GM08714 (cell line): Measurements from ENCODE around the gene TNFRSF19.
"Not testable (repeated sequence)": the region's sequence is repeated elsewhere in the genome, so short reads cannot be mapped to it uniquely, and the experiment has no call there.

Experiments
- H3K4me3 ChIP-seq: fragments of 200-500 bp; sonication (Bioruptor generic); 2 replicates; pipeline ENCODE4 v1.5.1; 2014; ENCODE audit warnings: mild to moderate bottlenecking, low read length, inconsistent platforms
- ZNF274 ChIP-seq: IDR thresholded peaks from 2 replicates; pipeline ENCODE4 v1.6.1; 2012; ENCODE audit warnings: mild to moderate bottlenecking, low read depth, low read length

TNFRSF19 gene

GRCh38 chr13:23570099-23570920, at the start of gene TNFRSF19:
Gene TNFRSF19, plus strand, starts transcription at chr13:23570412. Its CDS starts 19,772 bp downstream, at chr13:23590184.
- no peak within 1 kb of the TSS for H3K4me3 ChIP-seq
- no peak for TF ChIP-seq ZNF274

GRCh38 chr13:23529926-23530325, 40.3 kb upstream of the TNFRSF19 start:
- H3K4me3 ChIP-seq, result not testable (repeated sequence)

GRCh38 chr13:23531446-23531845, 38.8 kb upstream of the TNFRSF19 start:
- no peak overlapping the region for H3K4me3 ChIP-seq
- no peak for TF ChIP-seq ZNF274

GRCh38 chr13:23534090-23534489, 36.1 kb upstream of the TNFRSF19 start:
- H3K4me3 ChIP-seq, result no peak overlapping the region
- no peak for TF ChIP-seq ZNF274

- no peak for TF ChIP-seq ZNF274
Measured at GRCh38 chr13:23541221-23541824, 28.9 kb upstream of the TNFRSF19 start.

GRCh38 chr13:23544668-23545067, 25.5 kb upstream of the TNFRSF19 start:
- no peak overlapping the region for H3K4me3 ChIP-seq
- TF ChIP-seq ZNF274, result no peak

More at GRCh38 chr13:23541221-23541824, 28.9 kb upstream of the TNFRSF19 start:
- H3K4me3 ChIP-seq, result no peak overlapping the region

- TF ChIP-seq ZNF274, result no peak
- no peak overlapping the region for H3K4me3 ChIP-seq
Measured at GRCh38 chr13:23547000-23547590, 23.1 kb upstream of the TNFRSF19 start.

GRCh38 chr13:23549724-23550123, 20.5 kb upstream of the TNFRSF19 start:
- no peak for TF ChIP-seq ZNF274
- no peak overlapping the region for H3K4me3 ChIP-seq

- TF ChIP-seq ZNF274, result no peak
- no peak overlapping the region for H3K4me3 ChIP-seq
Measured at GRCh38 chr13:23550163-23550562, 20.0 kb upstream of the TNFRSF19 start.

GRCh38 chr13:23551213-23552008, 18.8 kb upstream of the TNFRSF19 start:
- no peak overlapping the region for H3K4me3 ChIP-seq
- no peak for TF ChIP-seq ZNF274

GRCh38 chr13:23552171-23552570, 18.0 kb upstream of the TNFRSF19 start:
- TF ChIP-seq ZNF274, result no peak
- no peak overlapping the region for H3K4me3 ChIP-seq

GRCh38 chr13:23552661-23553060, 17.6 kb upstream of the TNFRSF19 start:
- TF ChIP-seq ZNF274, result no peak
- H3K4me3 ChIP-seq, result no peak overlapping the region

GRCh38 chr13:23554000-23554399, 16.2 kb upstream of the TNFRSF19 start:
- TF ChIP-seq ZNF274, result no peak
- no peak overlapping the region for H3K4me3 ChIP-seq

GRCh38 chr13:23557043-23557442, 13.2 kb upstream of the TNFRSF19 start:
- no peak overlapping the region for H3K4me3 ChIP-seq
- no peak for TF ChIP-seq ZNF274
